GM19455 (cell line): ENCODE data around the gene HIF3A.
"Not testable (repeated sequence)": the region's sequence is repeated elsewhere in the genome, so short reads cannot be mapped to it uniquely, and the experiment has no call there.

Experiments used
- ATAC-seq: cut with Tn5 transposase; IDR thresholded peaks from one replicate; pipeline ENCODE4 v1.9.1; 2021; ENCODE audit not compliant: unreplicated experiment

Gene HIF3A

DNA sequence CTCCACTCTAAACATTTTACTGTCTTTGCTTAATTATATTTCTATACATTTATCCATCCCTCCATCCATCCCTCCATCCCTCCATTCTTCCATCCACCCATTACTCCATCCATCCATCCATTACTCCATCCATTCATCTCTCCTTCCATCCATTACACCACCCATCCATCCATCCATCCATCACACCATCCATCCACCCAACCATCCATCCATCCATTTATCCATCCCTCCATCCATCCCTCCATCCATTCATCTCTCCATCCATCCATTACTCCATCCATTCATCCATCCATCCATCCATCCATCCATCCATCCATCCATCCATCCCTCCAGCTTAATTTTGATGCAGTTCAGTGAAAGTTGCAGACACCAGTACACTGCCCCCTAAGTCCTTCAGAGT, 5.0 kb upstream of the HIF3A start:
- no peak for ATAC-seq

DNA sequence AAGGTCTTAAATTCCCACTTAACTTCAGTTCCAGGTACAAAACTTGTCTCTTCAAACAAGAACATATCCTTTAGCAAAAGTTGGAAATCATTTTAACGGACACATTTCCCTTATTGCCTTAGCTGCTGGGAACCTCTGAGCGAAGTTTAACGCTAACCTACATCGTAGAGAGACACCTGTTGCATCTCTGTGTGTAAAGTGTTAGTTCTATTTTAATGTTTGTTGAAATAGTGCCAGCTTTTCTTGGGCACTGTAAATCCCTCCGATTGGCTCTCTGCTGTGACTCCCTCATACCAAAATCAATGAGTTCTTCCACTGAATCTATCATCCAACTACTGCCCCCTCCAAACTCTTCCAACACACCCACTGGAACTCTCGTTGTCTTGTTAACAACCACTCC, 2.3 kb upstream of the HIF3A start:
- ATAC-seq: no peak

DNA sequence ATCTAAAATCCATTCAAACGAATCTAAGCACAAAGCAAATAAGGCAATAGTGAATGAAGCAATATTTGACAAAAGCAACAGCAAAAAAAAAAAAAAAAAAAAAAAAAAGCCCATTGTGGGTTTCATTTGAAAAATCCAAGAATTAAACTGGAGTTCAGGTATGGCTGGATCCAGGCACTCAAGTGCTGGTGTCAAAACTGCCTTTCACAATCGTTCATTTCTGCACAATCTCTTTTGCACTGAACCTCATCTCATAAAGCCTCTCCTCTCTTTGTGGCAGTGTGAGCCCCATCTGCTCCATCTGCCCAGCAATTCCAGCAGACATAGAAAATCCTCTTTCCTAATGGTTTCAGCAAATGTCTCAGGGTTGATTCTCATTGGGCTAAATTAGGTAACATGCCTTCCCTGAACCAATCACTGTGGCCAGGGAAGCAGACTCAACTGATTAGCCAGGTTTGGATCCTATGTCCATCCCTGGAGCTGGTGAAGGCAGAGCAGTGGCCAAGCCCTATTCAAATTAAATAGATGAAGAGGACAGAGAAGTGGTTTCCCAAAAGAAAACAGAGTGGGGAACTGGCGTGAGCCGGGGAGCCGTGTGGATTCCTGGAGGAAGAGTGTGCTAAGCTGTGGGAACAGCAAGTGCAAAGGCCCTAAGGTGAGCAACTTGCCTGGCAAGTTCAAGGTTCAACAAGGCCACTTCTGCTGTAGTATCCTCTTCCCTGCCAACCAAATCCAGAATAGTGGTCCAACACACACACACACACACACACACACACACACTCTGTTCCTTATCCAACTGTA, 1.2 kb upstream of the HIF3A start:
- no peak for ATAC-seq

DNA sequence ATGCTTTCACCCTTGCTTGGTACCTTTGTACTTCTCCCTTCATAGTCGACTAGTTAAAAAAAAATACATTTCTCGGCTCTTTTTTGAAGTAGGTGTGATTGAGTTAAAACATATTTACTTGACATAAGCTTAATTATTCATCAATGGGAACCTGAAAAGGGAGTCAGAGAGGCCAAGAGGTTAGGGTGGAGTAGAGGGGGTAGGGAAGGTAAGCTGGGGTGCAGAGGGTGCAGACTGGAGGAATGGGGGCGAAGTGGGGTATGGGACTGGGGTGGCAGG, 701 bp upstream of the HIF3A start:
- ATAC-seq: no peak

DNA sequence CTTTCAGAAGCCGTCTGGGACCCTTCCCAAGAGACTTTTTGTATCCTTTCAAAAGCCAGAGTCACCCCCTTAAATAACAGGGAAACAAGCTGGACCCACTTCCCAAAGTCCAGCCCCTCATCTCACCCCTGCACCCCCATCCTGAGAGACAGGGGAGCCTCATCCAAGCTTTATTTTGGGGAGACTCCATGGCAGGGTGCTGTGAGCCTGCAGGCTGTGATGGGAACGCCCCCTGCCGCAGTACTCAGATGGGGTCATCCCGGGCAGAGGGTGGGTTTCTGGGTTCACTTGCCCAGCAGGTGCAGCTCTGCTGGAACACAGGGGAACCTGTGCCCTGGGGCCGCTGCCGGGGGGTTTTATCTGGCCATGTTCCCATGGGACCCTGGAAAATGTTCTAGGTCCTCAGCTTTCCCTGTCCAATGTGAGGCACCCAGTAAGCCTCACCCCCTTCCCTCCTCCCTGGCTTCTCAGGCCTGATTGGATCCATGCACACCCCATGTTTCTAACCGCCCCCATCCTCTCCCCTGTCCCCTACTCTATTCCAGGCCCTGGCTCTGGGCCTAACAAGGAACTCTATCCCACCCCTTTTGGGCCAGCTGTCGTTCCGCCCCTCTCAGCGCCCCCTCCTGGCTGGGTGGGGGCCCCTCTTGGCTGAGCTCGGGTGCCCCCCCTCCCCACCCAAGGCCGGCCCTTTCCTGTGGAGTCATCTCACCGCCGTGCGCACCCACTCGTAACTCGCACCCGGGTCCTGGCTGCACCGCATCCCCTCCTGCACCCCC, 1.0 kb downstream of the HIF3A start:
- ATAC-seq: no peak

DNA sequence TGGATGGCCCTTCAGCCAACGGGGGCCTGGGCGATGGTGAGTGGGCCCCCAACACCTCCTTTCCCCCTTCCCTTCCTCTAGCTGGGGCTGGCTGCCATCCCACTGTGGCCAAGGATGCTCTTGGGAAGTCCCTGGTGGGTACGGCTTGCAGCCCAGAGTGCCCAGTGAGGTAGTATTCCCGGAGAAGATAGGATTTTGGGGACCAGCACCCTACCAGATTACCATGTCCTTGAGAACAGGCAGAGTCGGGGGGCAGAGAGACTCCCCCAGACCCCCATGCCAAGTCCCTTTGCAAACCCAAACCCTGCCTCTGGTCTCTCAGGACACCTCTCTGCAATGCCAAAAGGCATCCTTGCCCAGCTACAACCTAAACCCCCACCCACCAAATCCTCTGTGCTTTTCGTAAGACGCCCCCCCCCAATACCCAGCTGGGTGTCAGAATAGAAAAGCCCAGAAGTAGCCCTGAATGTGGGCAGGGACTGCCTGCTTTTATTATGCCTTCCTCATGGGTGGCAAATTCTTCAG, 1.7 kb downstream of the HIF3A start:
- no peak for ATAC-seq

DNA sequence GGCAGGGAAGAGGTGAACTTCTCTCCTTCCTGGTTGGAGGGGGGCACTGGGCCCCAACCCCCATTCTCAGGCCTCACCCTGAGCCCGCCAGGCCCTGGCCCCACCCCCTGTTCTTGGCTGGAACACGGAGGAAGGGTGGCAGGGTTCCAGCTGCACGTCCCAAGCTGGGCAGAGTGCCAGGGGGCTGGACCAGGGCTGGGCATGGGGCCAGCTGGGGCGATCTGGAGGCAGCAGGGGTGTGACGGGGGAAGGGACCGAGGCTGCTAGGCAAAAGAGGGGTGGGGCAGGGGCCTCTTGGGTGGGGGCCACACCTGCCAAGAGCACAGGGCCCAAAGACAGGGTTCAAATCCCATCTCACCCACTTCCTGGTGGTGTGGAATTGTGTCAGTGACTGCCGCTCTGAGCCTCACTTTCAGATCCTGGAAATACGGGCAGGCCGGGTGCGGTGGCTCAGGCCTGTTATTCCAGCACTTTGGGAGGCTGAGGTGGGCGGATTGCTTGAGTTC, 2.2 kb downstream of the HIF3A start:
- ATAC-seq: no peak

DNA sequence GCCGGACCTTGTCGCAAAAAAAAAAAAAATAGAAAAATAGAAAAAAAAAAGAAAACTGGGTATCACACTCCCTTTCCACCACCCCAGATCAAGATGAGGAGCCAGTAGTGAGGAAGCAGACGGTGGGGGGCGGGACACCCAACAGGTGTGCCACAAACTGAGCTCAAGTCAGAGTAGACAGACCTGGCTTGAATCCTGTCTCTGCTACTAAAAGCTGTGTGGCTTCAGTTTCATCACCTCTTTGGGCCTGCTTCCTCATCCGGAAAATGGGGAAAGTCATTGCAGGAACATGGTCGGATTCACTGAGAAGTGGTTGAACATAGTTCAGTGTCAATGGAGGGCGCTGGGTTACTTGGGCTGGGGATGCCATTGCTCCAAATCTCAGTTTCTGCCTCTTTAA, 2.9 kb downstream of the HIF3A start:
- no peak for ATAC-seq

DNA sequence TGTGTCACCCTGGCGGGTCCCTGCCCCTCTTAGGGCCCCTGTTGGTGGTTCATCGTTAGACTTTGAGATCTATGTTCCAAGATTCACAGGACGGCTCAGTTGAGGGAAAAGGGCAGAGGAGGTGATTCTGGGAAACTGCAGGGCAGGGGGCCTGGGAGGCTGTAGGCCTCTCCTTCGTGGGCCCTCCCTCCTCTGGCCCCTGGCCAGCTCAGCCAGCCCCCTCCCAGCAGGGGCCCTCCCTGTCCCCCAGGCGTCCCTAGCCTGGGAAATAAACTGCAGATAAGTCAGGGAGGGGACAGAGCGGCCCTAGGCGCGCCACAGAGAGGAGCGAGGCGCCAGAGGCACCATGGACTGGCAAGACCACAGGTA, 6.5 kb downstream of the HIF3A start:
- no peak for ATAC-seq

DNA sequence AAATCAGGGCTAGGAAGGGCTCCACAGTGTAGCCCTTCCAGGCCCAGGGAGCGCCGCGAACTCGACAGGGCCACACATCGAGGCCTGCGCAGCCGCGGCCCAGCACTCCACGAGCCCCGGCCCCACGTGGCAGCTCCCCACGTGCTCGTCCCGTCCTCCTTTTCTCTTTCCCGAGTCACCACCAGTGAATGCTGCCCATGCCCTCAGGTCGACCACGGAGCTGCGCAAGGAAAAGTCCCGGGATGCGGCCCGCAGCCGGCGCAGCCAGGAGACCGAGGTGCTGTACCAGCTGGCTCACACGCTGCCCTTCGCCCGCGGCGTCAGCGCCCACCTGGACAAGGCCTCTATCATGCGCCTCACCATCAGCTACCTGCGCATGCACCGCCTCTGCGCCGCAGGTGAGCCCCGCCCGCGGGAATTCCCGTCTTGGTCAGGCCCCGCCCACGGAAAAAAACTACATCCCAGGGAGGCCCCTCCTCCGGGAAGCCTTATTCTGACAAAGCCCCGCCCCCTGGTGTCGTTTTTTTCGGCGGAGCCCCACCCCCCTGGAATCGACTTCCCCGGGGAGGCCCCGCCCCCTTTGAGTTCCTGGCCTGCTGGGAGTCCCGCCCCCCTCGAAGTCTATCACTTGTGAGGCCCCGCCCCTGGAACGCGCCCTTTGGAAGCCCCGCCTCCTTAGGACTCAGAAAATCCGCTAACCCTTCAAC, 7.0 kb downstream of the HIF3A start:
- no peak for ATAC-seq

DNA sequence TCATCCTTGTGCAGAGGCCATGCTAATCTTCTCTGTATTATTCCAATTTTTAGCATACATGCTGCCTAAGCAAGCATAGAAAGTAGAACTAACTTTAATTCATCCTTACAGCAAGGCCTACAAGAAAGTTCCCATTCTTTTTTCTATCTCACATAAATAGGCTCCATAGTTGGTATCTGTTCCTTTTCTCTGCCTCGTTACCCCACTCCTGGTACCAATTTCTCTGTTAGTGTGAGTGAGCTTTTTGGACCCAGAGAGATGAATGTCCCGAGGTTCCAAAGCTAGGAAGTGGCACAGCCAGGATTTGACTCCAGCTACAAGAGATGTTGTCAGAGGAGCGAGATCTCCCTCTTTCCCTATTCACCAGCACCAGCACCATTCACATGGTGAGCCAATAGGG, 9.7 kb downstream of the HIF3A start:
- ATAC-seq: no peak

DNA sequence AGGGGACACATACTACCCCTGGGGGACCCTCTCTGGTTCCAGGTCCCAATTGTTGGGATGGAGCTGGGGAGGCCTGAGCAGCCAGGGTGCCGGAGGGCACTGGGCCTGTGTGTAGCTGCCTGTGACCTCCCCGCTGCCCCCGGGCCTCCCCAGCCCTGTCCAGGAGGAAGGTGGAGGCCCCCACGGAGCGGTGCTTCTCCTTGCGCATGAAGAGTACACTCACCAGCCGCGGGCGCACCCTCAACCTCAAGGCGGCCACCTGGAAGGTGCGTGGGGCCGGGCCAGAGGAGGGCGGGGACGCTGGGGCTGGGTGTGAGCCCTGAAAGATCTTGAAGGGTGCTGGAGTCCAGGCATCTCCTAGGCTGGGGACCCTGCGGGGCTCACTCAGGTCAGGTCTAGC, 11.7 kb downstream of the HIF3A start:
- no peak for ATAC-seq

DNA sequence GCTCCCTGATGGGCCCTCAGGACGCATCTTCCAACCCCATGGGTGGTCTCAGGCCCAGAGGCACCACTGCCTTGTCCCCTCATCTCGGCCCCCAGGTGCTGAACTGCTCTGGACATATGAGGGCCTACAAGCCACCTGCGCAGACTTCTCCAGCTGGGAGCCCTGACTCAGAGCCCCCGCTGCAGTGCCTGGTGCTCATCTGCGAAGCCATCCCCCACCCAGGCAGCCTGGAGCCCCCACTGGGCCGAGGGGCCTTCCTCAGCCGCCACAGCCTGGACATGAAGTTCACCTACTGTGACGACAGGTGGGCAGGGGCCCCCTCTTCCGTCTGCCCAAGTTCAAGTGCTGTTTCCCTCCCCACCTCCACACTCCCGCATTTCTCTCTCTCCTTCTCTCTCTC, 12.2 kb downstream of the HIF3A start:
- ATAC-seq: no peak

DNA sequence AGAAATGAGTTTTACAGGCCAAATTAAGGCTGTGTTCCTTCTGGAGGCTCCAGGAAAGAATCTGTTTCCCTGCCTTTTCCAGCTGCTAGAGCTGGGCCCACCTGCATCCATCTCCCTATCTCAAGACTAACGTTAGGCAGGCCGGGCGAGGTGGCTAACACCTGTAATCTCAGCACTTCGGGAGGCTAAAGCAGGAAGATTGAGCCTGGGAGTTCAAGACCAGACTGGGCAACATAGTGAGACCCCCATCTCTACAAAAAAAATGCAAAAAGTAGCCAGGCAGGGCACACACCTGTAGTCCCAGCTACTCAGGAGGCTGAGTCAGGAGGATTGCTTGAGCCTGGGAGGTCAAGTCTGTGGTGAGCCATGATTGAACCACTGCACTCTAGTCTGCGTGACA, 14.6 kb downstream of the HIF3A start:
- no peak for ATAC-seq

DNA sequence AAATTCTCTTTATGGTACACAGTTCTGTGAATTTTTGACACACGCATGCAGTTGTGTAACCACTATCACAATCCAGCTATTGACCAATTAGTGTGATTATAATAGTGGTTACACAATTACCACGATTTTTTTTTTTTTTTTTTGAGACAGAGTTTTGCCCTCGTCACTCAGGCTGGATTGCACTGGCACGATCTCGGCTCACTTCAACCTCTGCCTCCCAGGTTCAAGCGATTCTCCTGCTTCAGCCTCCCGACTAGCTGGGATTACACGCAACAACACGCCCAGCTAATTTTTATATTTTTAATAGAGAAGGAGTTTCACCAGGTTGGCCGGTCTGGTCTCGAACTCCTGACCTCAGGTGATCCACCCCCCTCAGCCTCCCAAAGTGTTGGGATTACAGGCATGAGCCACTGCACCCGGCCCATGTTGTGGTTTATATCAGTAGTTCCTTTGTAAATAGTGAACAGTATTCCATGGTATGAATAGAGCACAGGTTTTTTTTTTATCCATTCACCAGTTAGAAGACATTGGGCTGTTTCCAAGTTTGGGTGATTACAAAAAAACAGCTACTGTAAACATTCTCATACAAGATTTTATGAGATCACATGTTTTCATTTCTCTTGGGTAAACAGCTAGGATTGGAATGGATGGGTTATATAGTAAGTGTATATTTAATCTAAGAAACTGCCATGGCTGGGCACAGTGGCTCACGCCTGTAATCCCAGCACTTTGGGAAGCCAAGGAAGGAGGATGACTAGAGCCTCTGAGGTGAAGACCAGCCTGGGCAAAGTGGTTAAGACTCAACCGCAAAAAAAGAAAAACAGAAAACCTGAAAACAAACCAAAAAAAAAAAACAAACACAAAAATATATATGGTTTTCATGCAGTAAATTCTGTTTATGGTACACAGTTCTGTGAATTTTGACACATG, 17.0 kb downstream of the HIF3A start:
- not testable (repeated sequence) for ATAC-seq

DNA sequence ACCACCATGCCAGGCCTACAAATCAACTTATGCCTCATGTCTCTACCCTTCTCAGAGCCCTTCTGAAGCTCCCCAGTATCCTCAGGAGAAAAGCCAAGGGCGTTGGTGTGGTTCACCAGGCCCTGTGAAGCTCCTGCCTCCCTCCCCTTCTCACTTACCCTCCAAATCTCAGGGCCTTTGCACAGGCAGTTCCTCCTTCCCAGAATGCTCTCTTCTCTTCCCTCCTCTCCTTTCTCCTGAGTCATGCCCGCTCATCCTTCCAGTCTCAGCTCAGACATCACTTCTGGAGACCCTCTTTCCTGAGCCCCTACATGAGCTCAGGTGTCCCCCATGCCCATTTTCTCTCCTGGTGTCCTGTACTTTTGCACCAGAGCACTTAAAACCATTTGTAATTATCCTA, 20.5 kb downstream of the HIF3A start:
- ATAC-seq: no peak

DNA sequence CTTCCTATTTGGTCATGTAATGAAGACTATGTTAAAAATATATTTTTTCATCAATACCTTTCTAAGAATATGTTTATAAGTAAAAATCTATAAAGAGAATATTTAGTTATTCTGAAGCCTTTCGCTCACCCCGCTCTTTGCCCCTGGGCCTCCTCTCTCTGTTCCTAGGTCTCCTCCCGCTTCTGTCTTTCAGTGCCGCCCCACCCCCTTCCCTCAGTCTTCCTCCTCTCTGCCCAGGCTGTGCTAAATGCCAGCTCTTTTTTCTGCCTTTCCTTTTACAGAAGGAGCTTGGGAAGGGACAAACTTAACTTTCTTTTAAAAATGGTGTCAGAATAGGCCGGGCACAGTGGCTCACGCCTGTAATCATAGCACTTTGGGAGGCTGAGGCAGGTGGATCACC, 22.8 kb downstream of the HIF3A start:
- no peak for ATAC-seq

DNA sequence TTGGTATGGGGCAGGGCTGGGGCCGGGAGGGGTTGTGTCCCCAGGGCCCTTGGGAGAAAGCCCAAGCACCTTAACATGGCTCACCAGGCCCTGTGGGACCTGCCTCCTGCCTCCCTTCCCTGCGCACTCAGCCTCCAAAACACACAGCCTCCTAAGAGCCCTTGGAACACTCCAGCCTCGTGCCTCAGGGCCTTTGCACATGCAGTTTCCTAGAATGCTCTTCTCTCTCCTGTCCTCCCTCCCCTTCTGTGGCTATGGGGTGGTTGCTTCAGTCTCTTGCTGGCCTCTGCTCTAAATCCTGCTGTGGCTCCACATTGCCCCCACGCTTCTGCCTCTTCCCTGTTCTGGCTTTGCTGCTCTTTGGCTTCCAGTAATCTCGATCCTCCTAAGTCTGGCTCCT, 23.7 kb downstream of the HIF3A start:
- ATAC-seq: no peak

DNA sequence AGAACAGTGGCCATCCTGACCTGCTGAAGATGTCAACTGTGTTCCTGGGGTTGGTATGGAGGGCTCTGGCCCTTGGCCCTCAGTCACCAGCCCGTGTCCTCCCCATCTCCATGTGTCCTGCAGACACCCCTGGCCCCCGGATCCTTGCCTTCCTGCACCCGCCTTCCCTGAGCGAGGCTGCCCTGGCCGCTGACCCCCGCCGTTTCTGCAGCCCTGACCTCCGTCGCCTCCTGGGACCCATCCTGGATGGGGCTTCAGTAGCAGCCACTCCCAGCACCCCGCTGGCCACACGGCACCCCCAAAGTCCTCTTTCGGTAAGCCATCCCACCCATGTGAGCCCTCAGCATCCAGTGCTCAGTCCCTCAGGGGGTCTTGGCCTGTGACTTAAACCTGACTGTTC, 24.8 kb downstream of the HIF3A start:
- ATAC-seq: no peak

DNA sequence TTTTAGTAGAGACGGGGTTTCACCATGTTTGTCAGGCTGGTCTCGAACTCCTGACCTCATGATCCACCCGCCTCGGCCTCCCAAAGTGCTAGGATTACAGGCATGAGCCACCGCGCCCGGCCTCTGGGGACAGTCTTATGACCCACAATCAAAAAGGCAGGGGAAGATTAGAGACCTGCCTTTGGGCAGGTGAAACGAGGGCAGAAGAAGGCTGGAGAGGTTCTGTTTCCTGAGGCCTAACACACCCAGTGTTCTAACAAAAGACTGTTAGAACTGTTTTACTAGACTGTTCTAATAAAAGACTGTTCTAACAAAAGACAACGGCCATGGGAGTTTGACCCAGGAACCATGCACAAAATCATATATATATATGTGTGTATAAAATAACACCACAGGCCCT, 26.4 kb downstream of the HIF3A start:
- not testable (repeated sequence) for ATAC-seq

DNA sequence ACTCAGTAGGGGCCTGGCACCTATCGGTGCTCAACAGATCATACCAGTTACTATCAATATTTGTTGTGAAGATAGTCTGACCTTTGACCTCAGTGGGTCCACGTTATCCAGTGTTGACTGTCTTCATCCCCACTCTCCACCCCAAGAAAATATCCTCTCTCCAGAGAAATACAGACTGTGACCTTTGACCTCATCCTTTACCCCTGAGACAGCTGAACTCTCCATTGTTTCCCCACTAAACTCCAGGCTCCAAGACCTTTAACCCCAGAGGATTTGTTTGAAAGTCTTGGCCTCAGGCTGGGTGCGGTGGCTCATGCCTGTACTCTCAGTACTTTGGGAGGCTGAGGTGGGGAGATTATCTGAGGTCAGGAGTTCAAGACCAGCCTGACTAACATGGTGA, 27.4 kb downstream of the HIF3A start:
- ATAC-seq: no peak
